K562 (cell line): ENCODE measurements around the gene GABRA5. TPM values are rescaled to one million over a fixed set of nuclear protein-coding genes. Genes with fewer than 3 reads are reported as not detected.

Experiments used
- ATAC-seq: fragments of 200-7000 bp; cut with Tn5 transposase; 3 replicates; pipeline ENCODE4 v1.9.1; 2020; ENCODE audit warnings: moderate library complexity
- BruUV-seq: library from RNA; stranded (reverse); fragments of 400-500 nt; replicated peaks from 2 replicates; lab custom pipeline; 2021; lab: Mats Ljungman, UMichigan
- CTCF ChIA-PET: fragments of 300-600 bp; formaldehyde crosslinking; extraction: SDS; loops from one replicate; lab custom pipeline; 2021; ENCODE audit warnings: low intra/inter-chr PET ratio; lab: Yijun Ruan, JAX
- POLR2A ChIA-PET: fragments of 300-600, 350-650 bp; sonication (Branson Sonifier 250); formaldehyde crosslinking; extraction: SDS; loops from one replicate; lab custom pipeline; 2021; ENCODE audit warnings: antibody characterized with exemption, inconsistent platforms; lab: Yijun Ruan, JAX
- DNase-seq, 4 experiments: peaks; one replicate each; pipeline versions ENCODE4 v3.0.0 to v3.0.0-alpha.2; 2011 to 2018; ENCODE audit warnings: low spot score in 3 of 4, mixed read lengths in 3 of 4; ENCODE audit errors: extremely low read depth in 1 of 4
- FAIRE-seq: peaks from 2 replicates; lab custom pipeline; 2011; peaks lifted over from hg19 to GRCh38; lab: Jason Lieb, UNC
- H2AFZ ChIP-seq: 2 replicates; pipeline ENCODE4 v1.6.0; 2011; ENCODE audit warnings: low read depth, low read length, control low read depth, inconsistent platforms
- H3K27ac ChIP-seq: fragments of 200-600 bp; 3 replicates; pipeline ENCODE4 v1.8.0; 2011; ENCODE audit warnings: low read depth, mild to moderate bottlenecking, control low read depth, inconsistent platforms, low read length, moderate library complexity, mixed read lengths; ENCODE audit errors: extremely low read depth
- H3K27me3 ChIP-seq, 2 experiments: fragments of 300-600 bp in 1 of 2; 2 replicates in 1 of 2; 3 replicates in 1 of 2; pipeline versions ENCODE4 v1.6.0 to v1.8.0; 2011; ENCODE audit warnings: inconsistent platforms in 2 of 2, low read length in 2 of 2, mild to moderate bottlenecking in 1 of 2, mixed read lengths in 1 of 2, moderate library complexity in 1 of 2; ENCODE audit not compliant: control insufficient read depth in 2 of 2, insufficient read depth in 2 of 2
- H3K36me3 ChIP-seq: fragments of 300-600 bp; 3 replicates; pipeline ENCODE4 v1.8.0; 2011; ENCODE audit warnings: mild to moderate bottlenecking, low read length, inconsistent platforms; ENCODE audit not compliant: control insufficient read depth, insufficient read depth
- H3K4me1 ChIP-seq, 2 experiments: fragments of 200-600 bp in 1 of 2; replicated peaks in 1 of 2; 2 replicates in 1 of 2; 3 replicates in 1 of 2; pipeline versions ENCODE4 v1.5.1 to v1.8.0; 2011; ENCODE audit warnings: inconsistent platforms in 2 of 2, low read length in 2 of 2, mild to moderate bottlenecking in 1 of 2, mixed read lengths in 1 of 2, moderate library complexity in 1 of 2; ENCODE audit not compliant: control insufficient read depth in 2 of 2, insufficient read depth in 2 of 2
- H3K4me2 ChIP-seq: 2 replicates; pipeline ENCODE4 v1.6.1; 2011; ENCODE audit warnings: low read length, control low read depth, inconsistent platforms, mixed read lengths; ENCODE audit not compliant: insufficient read depth
- H3K4me3 ChIP-seq: fragments of 200-600 bp; sonication (generic), shearing (Covaris generic); 2 replicates; pipeline ENCODE4 v1.5.1; 2016; ENCODE audit warnings: control low read depth, inconsistent platforms
- H3K79me2 ChIP-seq: fragments of 200-600 bp; 3 replicates; pipeline ENCODE4 v1.8.0; 2011; ENCODE audit warnings: low read length, inconsistent platforms; ENCODE audit not compliant: control insufficient read depth, insufficient read depth
- H3K9ac ChIP-seq, 2 experiments: 2 replicates each; pipeline versions ENCODE4 v1.6.0 to v1.6.1; 2011; ENCODE audit warnings: low read depth in 2 of 2, low read length in 2 of 2, control low read depth in 1 of 2, inconsistent platforms in 1 of 2, mild to moderate bottlenecking in 1 of 2, mixed read lengths in 1 of 2; ENCODE audit not compliant: insufficient read depth in 1 of 2
- H3K9me1 ChIP-seq: one replicate; pipeline ENCODE4 v1.6.0; 2011; ENCODE audit warnings: inconsistent platforms, mild to moderate bottlenecking, low read length, moderate library complexity; ENCODE audit not compliant: control insufficient read depth, insufficient read depth
- H3K9me3 ChIP-seq: replicated peaks from 2 replicates; pipeline ENCODE4 v1.5.1; 2011; ENCODE audit warnings: low read depth, low read length, inconsistent platforms; ENCODE audit not compliant: control insufficient read depth, insufficient read depth
- H4K20me1 ChIP-seq: replicated peaks from 2 replicates; pipeline ENCODE4 v1.6.1; 2011; ENCODE audit warnings: low read length, inconsistent platforms, mixed read lengths; ENCODE audit not compliant: control insufficient read depth, insufficient read depth
- EHMT2 ChIP-seq: fragments of 450-650 bp; IDR thresholded peaks from 2 replicates; pipeline ENCODE4 v1.6.1; 2018; ENCODE audit warnings: antibody characterized with exemption
- FOSL1 ChIP-seq: fragments of 200-800 bp; sonication (Bioruptor generic); conservative IDR thresholded peaks from 2 replicates; pipeline ENCODE4 v1.6.1; 2016; ENCODE audit warnings: missing genetic modification characterization, missing compliant biosample characterization
- HDGF ChIP-seq: fragments of 450-650 bp; IDR thresholded peaks from 2 replicates; pipeline ENCODE4 v1.6.1; 2016
- KDM1A ChIP-seq, 2 experiments: fragments of 450-650 bp; IDR thresholded peaks; 2 replicates each; pipeline ENCODE4 v1.6.1; 2016; ENCODE audit warnings: mild to moderate bottlenecking in 2 of 2
- MCM5 ChIP-seq: fragments of 450-650 bp; IDR thresholded peaks from 2 replicates; pipeline ENCODE4 v1.6.1; 2016; ENCODE audit warnings: low read depth
- MTA2 ChIP-seq: fragments of 450-650 bp; IDR thresholded peaks from 2 replicates; pipeline ENCODE4 v1.6.1; 2016; ENCODE audit warnings: low read depth
- NFRKB ChIP-seq: fragments of 450-650 bp; IDR thresholded peaks from 2 replicates; pipeline ENCODE4 v1.6.1; 2016; ENCODE audit warnings: low read depth
- ZKSCAN3 ChIP-seq: fragments of 250-450 bp; sonication (Bioruptor Pico); IDR thresholded peaks from 2 replicates; pipeline ENCODE4 v1.4.0; 2020
- ZNF184 ChIP-seq: sonication (generic); formaldehyde crosslinking; IDR thresholded peaks from 2 replicates; pipeline ENCODE4 v1.5.0; 2020; ENCODE audit warnings: missing genetic modification reagents
- ZNF57 ChIP-seq: fragments of 450-650 bp; formaldehyde crosslinking; IDR thresholded peaks from 2 replicates; pipeline ENCODE4 v1.4.0; 2020; ENCODE audit warnings: mild to moderate bottlenecking, moderate library complexity
- WGBS: fragments of 100-300 bp; shearing (Covaris generic); methylation state at CpG from one replicate; pipeline ENCODE4 v1.1.6; 2016; ENCODE audit warnings: low coverage, mixed read lengths; ENCODE audit not compliant: insufficient coverage; ENCODE audit errors: missing lambda C conversion rate; 5-methylcytosine and 5-hydroxymethylcytosine counted together
- in situ Hi-C: fragments of 300-500 bp; cut with MboI; formaldehyde crosslinking; loops from 4 replicates; pipeline ENCODE4 v1.15.0; 2018; ENCODE audit warnings: inconsistent platforms, mixed read lengths
- intact Hi-C: fragments of 100-400 bp; cut with micrococcal nuclease; formaldehyde crosslinking; loops from 2 replicates; pipeline ENCODE4 v1.14.2; 2022
- polyA plus RNA-seq, 8 experiments: library from polyadenylated mRNA; depleted of rRNA in 4 of 8; stranded (reverse) in 5 of 8; unstranded in 3 of 8; fragments of >200 nt; fragmentation: Nextera tagmentation in 2 of 8; fragmentation: Illumina TruSeq in 1 of 8; extraction: Ambion mirVana in 2 of 8; extraction: Trizol in 1 of 8; gene quantifications; 2 replicates each; pipeline versions ENCODE4 v1.2.1 to v1.2.3, GENCODE V29; 2011 to 2014; ENCODE audit warnings: inconsistent platforms in 1 of 8, missing spikeins in 1 of 8
- total RNA-seq, 7 experiments: library from RNA; depleted of rRNA in 6 of 7; stranded (reverse); fragments of >200 nt in 6 of 7; fragmentation: Illumina TruSeq in 2 of 7; extraction: Trizol in 2 of 7; gene quantifications; 2 replicates each; pipeline versions ENCODE4 v1.2.1 to v1.2.3, GENCODE V29; 2011 to 2021; ENCODE audit warnings: low replicate concordance in 1 of 7
- TF ChIP-seq, protein P1 (sequence below): fragments of 450-650 bp; IDR thresholded peaks from one replicate; pipeline ENCODE4 v1.6.1; 2018; ENCODE audit warnings: mild to moderate bottlenecking, moderate library complexity; ENCODE audit not compliant: partially characterized antibody
- TF ChIP-seq, protein P2 (sequence below): fragments of 450-650 bp; IDR thresholded peaks from 2 replicates; pipeline ENCODE4 v1.6.1; 2016; ENCODE audit warnings: mild to moderate bottlenecking
- TF ChIP-seq, protein P3 (sequence below): fragments of 450-650 bp; IDR thresholded peaks from 2 replicates; pipeline ENCODE4 v1.6.1; 2018; ENCODE audit warnings: mild to moderate bottlenecking, low read depth; ENCODE audit not compliant: partially characterized antibody

GABRA5 gene
- total and polyA plus RNA-seq, 9 of the 15 experiments (the other 6 are each of a cell fraction or from before 2014, with no cell fraction given) = not detected

DNA sequence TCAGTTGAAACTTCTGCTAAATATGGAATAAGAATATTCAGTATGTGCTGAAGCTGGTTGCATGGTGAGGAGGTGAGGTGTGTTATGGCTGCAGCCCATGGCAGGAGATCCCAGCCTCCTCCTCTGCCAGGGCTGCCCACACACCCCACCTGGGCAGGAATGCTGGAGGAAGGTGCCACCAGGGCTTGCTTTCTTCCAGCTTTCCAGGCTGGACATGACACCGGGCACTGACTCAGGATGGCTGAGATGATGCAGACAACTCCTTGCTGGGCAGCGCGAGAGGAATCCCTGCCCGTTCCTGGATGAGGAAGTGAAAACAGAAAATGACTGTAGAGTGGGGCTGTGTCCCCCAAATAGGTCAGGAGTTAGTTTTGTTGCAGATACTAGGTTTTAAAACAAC is 118.2 kb downstream of the GABRA5 start (continued):
- TF ChIP-seq, protein P1, sequence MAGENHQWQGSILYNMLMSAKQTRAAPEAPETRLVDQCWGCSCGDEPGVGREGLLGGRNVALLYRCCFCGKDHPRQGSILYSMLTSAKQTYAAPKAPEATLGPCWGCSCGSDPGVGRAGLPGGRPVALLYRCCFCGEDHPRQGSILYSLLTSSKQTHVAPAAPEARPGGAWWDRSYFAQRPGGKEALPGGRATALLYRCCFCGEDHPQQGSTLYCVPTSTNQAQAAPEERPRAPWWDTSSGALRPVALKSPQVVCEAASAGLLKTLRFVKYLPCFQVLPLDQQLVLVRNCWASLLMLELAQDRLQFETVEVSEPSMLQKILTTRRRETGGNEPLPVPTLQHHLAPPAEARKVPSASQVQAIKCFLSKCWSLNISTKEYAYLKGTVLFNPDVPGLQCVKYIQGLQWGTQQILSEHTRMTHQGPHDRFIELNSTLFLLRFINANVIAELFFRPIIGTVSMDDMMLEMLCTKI = no peak

DNA sequence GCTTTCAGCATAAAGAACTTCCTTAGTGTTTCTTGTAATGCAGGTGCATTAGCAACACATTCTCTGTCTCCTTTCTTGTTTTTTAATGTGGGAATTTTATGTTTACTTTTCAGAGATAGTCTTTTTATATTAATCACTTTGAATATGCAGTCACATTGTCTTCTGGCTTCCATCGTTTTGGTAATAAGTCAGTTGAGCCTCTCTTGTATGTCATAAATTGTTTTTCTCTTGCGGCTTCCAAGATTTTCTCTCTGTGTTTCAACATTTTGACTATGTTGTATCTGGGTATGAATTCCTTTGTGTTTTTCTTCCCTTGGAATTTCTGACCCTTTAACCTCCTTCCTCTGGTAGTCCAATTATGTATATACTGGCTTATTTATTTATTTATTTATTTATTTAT is 129.4 kb downstream of the GABRA5 start:
- H3K27me3 ChIP-seq = no peaks in the 10 kb centered on the region
- no peak overlapping the region for H3K27ac ChIP-seq
- POLR2A ChIA-PET = no interaction called here
- H3K4me2 ChIP-seq = no peak overlapping the region
- 55% methylated on average over 2 of the region's 2 CpGs for WGBS
- no peak for ATAC-seq
- TF ChIP-seq, protein P2, sequence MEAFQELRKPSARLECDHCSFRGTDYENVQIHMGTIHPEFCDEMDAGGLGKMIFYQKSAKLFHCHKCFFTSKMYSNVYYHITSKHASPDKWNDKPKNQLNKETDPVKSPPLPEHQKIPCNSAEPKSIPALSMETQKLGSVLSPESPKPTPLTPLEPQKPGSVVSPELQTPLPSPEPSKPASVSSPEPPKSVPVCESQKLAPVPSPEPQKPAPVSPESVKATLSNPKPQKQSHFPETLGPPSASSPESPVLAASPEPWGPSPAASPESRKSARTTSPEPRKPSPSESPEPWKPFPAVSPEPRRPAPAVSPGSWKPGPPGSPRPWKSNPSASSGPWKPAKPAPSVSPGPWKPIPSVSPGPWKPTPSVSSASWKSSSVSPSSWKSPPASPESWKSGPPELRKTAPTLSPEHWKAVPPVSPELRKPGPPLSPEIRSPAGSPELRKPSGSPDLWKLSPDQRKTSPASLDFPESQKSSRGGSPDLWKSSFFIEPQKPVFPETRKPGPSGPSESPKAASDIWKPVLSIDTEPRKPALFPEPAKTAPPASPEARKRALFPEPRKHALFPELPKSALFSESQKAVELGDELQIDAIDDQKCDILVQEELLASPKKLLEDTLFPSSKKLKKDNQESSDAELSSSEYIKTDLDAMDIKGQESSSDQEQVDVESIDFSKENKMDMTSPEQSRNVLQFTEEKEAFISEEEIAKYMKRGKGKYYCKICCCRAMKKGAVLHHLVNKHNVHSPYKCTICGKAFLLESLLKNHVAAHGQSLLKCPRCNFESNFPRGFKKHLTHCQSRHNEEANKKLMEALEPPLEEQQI = no peak
- no peak for TF ChIP-seq EHMT2
- TF ChIP-seq ZNF57 (CRISPR knock-in tag) = no peak
- no peak for TF ChIP-seq NFRKB
- TF ChIP-seq ZKSCAN3 = no peak
- no peak for TF ChIP-seq MTA2
- no peak for TF ChIP-seq KDM1A (IDR thresholded peaks at IDR 0.05)
- no peak for TF ChIP-seq ZNF184
- TF ChIP-seq MCM5 = no peak
- TF ChIP-seq, protein P3, sequence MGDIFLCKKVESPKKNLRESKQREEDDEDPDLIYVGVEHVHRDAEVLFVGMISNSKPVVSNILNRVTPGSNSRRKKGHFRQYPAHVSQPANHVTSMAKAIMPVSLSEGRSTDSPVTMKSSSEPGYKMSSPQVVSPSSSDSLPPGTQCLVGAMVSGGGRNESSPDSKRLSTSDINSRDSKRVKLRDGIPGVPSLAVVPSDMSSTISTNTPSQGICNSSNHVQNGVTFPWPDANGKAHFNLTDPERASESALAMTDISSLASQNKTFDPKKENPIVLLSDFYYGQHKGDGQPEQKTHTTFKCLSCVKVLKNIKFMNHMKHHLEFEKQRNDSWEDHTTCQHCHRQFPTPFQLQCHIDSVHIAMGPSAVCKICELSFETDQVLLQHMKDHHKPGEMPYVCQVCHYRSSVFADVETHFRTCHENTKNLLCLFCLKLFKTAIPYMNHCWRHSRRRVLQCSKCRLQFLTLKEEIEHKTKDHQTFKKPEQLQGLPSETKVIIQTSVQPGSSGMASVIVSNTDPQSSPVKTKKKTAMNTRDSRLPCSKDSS = no peak
- TF ChIP-seq FOSL1 (tag) = no peak
- no peak for TF ChIP-seq HDGF
- TF ChIP-seq, all 486 proteins: peak for 0
- CTCF ChIA-PET = no interaction called here
- Histone ChIP-seq H2AFZ (no peak overlapping the region), H3K9ac (no peak overlapping the region), H3K9me1 (no peaks in the 10 kb centered on the region), H3K4me3 (no peak overlapping the region), H4K20me1 (no peaks in the 10 kb centered on the region), H3K36me3 (no peaks in the 10 kb centered on the region), H3K9me3 (no peaks in the 10 kb centered on the region), H3K79me2 (no peaks in the 10 kb centered on the region), H3K4me1 (no peaks in the 10 kb centered on the region)
- no TSS peak for BruUV-seq
- intact Hi-C loops (no loop called here), in situ Hi-C loops (no loop called here)
- no peak for FAIRE-seq
- no peak for DNase-seq
